Gastrocnemius medialis (tissue), 4 donors: Measurements from ENCODE around the gene SHROOM3. TPM values are rescaled to one million over a fixed set of nuclear protein-coding genes. Genes with fewer than 3 reads are reported as not detected.

Experiments used
- ATAC-seq, 2 donors: fragments of 150-250 bp; one replicate each; pipeline ENCODE4 v1.9.1; 2016
- DNase-seq, 2 donors: peaks; one replicate each; pipeline ENCODE4 v3.0.0-alpha.2; 2019
- H3K27ac ChIP-seq, 4 donors: fragments of 200-600 bp; sonication (generic); 1 replicate in 1 of 4; 2 replicates in 3 of 4; pipeline ENCODE4 v1.5.1; 2016 to 2018; ENCODE audit warnings: mild to moderate bottlenecking in 2 of 4, moderate library complexity in 1 of 4
- H3K27me3 ChIP-seq, 3 donors: fragments of 200-600 bp; sonication (generic) in 2 of 3; 1 replicate in 1 of 3; 2 replicates in 2 of 3; pipeline versions ENCODE4 v1.5.1 to v1.6.0; 2016 to 2019; ENCODE audit warnings: mild to moderate bottlenecking in 1 of 3, moderate library complexity in 1 of 3
- H3K36me3 ChIP-seq, 2 donors: fragments of 200-600 bp; sonication (generic) in 1 of 2; one replicate each; pipeline ENCODE4 v1.5.1; 2017 to 2018
- H3K4me1 ChIP-seq, 2 donors: fragments of 200-600 bp; sonication (generic) in 1 of 2; one replicate each; pipeline ENCODE4 v1.5.1; 2016 to 2017; ENCODE audit warnings: mild to moderate bottlenecking in 2 of 2
- H3K4me3 ChIP-seq, 4 donors: fragments of 200-600 bp; sonication (generic) in 3 of 4; 1 replicate in 1 of 4; 2 replicates in 3 of 4; pipeline ENCODE4 v1.5.1; 2016 to 2019; ENCODE audit warnings: mild to moderate bottlenecking in 2 of 4
- H3K9me3 ChIP-seq, 3 donors: fragments of 200-600 bp; sonication (generic) in 2 of 3; 1 replicate in 1 of 3; 2 replicates in 2 of 3; pipeline ENCODE4 v1.5.1; 2016 to 2019
- CTCF ChIP-seq, 5 experiments: fragments of 450-650 bp in 3 of 5; fragments of 200-600 bp in 2 of 5; sonication (generic) in 2 of 5; IDR thresholded peaks in 4 of 5; conservative IDR thresholded peaks in 1 of 5; 1 replicate in 4 of 5; 2 replicates in 1 of 5; pipeline ENCODE4 v1.5.1; 2016 to 2019; ENCODE audit warnings: antibody characterized with exemption in 5 of 5, mild to moderate bottlenecking in 3 of 5, moderate library complexity in 3 of 5
- POLR2A ChIP-seq, 2 donors: fragments of 450-650 bp; IDR thresholded peaks; one replicate each; pipeline ENCODE4 v1.6.1; 2017; ENCODE audit warnings: antibody characterized with exemption in 2 of 2, mild to moderate bottlenecking in 2 of 2, moderate library complexity in 2 of 2
- in situ Hi-C, 4 donors: fragments of 200-750 bp; cut with MboI; loops; one replicate each; pipeline versions ENCODE4 v1.15.0 to v1.8.0; 2017; ENCODE audit warnings: low sequenced_read_pairs in 4 of 4
- intact Hi-C: fragments of 100-400 bp; cut with DNase I; formaldehyde crosslinking; loops from one replicate; pipeline ENCODE4 v1.15.1; 2023; ENCODE audit warnings: low total_unique reads
- total RNA-seq, 4 donors: library from RNA; depleted of rRNA; stranded (reverse); fragments of >200 nt; gene quantifications; one replicate each; pipeline versions ENCODE4 v1.1.0 to v1.2.3, GENCODE V29; 2016

SHROOM3 gene
- total RNA-seq, 4 donors from 2014 or later = 0.20 to 1.7 (median 0.98) TPM

GRCh38 chr4:76514087-76514486 lies 79.1 kb downstream of the SHROOM3 start:
- no peak for DNase-seq
- Histone ChIP-seq H3K4me3 (no peak overlapping the region), H3K27ac (no peak overlapping the region), H3K9me3 (no peaks in the 10 kb centered on the region), H3K27me3 (no peaks in the 10 kb centered on the region), H3K4me1 (no peaks in the 10 kb centered on the region), H3K36me3 (no peaks in the 10 kb centered on the region)
- TF ChIP-seq POLR2A (IDR thresholded peaks at IDR 0.05) = no peak
- TF ChIP-seq CTCF (IDR thresholded peaks at IDR 0.05 in 4 of 5, conservative IDR thresholded peaks at IDR 0.05 in 1 of 5) = no peak
- no peak for ATAC-seq
- in situ Hi-C loops = loop anchor here (10.0 to 25.0 kb wide), 5 partner anchors 241 to 698 kb away; partner anchors contain the start of gene FAM47E (in 1 of the 4)
- intact Hi-C loops = loop anchor here (5.0 kb wide), 1 partner anchor 533 kb away; no protein-coding TSS in a partner anchor

- no peaks in the 10 kb centered on the region for H3K4me1 ChIP-seq
- H3K27ac ChIP-seq = no peak overlapping the region
- H3K9me3 ChIP-seq = no peaks in the 10 kb centered on the region
- no peak for DNase-seq
- intact Hi-C loops (no loop called here), in situ Hi-C loops (loop anchor here (10.0 to 25.0 kb wide), 5 partner anchors 239 to 696 kb away; partner anchors contain the start of gene FAM47E (in 1 of the 4))
- no peak overlapping the region for H3K4me3 ChIP-seq
- H3K36me3 ChIP-seq = no peaks in the 10 kb centered on the region
- no peak for ATAC-seq
- no peak for TF ChIP-seq CTCF (IDR thresholded peaks at IDR 0.05 in 4 of 5, conservative IDR thresholded peaks at IDR 0.05 in 1 of 5)
- TF ChIP-seq POLR2A (IDR thresholded peaks at IDR 0.05) = no peak
- H3K27me3 ChIP-seq = no peaks in the 10 kb centered on the region
Measured at GRCh38 chr4:76515975-76516843, 81.2 kb downstream of the SHROOM3 start.

GRCh38 chr4:76518241-76518640 lies 83.2 kb downstream of the SHROOM3 start:
- no peak overlapping the region for H3K4me3 ChIP-seq
- no peak for DNase-seq
- peaks cover 0 to 2% (median 0%) of the 10 kb centered on the region in 3 donors for H3K9me3 ChIP-seq
- intact Hi-C loops = no loop called here
- no peaks in the 10 kb centered on the region for H3K36me3 ChIP-seq
- no peaks in the 10 kb centered on the region for H3K4me1 ChIP-seq
- TF ChIP-seq POLR2A (IDR thresholded peaks at IDR 0.05) = no peak
- TF ChIP-seq CTCF (IDR thresholded peaks at IDR 0.05 in 4 of 5, conservative IDR thresholded peaks at IDR 0.05 in 1 of 5) = no peak
- in situ Hi-C loops = loop anchor here (10.0 to 25.0 kb wide), 5 partner anchors 237 to 694 kb away; partner anchors contain the start of gene FAM47E (in 1 of the 4)
- H3K27ac ChIP-seq = no peak overlapping the region
- H3K27me3 ChIP-seq = no peaks in the 10 kb centered on the region
- no peak for ATAC-seq

- TF ChIP-seq CTCF (IDR thresholded peaks at IDR 0.05 in 4 of 5, conservative IDR thresholded peaks at IDR 0.05 in 1 of 5) (no peak), POLR2A (IDR thresholded peaks at IDR 0.05) (no peak)
- Histone ChIP-seq H3K27ac (no peak overlapping the region), H3K4me1 (no peaks in the 10 kb centered on the region), H3K4me3 (no peak overlapping the region), H3K36me3 (no peaks in the 10 kb centered on the region), H3K27me3 (no peaks in the 10 kb centered on the region), H3K9me3 (peaks cover 0 to 2% (median 0%) of the 10 kb centered on the region in 3 donors)
- intact Hi-C loops (no loop called here), in situ Hi-C loops (loop anchor here (25.0 kb wide), 3 partner anchors 261 to 689 kb away; partner anchors contain the start of gene FAM47E (in 1 of the 4))
- no peak for ATAC-seq
- no peak for DNase-seq
Measured at GRCh38 chr4:76523593-76523992, 88.6 kb downstream of the SHROOM3 start.
